RKO (cell line): Measurements from ENCODE around the gene TXNDC5.

Source experiments
- DNase-seq: peaks from one replicate; pipeline ENCODE4 v3.0.0-alpha.2; 2016; ENCODE audit warnings: low spot score

The TXNDC5 gene

DNA sequence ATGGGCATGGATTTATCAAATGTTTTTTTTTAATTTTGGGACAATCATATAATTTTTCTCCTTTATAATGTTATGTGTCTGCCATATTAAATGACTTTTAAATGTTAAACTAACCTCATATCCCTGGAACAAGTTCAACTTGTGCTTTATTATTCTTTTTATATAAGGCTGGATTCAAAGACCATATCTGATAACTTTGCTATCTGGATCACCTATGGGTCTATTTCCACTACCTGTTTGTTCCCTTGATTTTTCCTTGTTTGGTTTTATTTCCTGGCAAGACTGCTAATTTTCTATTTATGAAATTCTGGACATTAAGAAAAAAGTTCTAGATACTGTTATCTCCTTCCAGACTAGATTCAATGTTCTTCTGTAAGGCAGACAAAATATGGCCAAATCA, 58.8 kb downstream of the TXNDC5 start:
- no peak for DNase-seq

DNA sequence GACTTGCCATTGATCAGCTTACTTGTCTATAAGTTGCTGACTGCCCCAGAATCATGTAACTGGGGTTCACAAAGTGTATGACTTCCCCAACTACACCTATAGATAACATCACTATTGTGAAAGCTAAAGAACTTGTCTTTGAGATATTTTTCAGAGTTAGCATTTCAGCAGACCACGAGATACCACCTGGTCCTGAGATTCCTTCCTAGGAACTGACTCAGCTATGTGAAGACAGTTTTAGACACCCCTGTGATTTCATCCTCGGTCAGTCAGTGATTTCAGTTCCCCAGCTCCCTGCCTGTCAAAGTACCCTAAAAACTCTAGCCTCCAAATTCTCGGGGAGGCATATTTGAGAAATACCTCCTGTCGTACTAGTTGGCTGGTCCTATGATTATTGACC, 62.4 kb downstream of the TXNDC5 start:
- no peak for DNase-seq

DNA sequence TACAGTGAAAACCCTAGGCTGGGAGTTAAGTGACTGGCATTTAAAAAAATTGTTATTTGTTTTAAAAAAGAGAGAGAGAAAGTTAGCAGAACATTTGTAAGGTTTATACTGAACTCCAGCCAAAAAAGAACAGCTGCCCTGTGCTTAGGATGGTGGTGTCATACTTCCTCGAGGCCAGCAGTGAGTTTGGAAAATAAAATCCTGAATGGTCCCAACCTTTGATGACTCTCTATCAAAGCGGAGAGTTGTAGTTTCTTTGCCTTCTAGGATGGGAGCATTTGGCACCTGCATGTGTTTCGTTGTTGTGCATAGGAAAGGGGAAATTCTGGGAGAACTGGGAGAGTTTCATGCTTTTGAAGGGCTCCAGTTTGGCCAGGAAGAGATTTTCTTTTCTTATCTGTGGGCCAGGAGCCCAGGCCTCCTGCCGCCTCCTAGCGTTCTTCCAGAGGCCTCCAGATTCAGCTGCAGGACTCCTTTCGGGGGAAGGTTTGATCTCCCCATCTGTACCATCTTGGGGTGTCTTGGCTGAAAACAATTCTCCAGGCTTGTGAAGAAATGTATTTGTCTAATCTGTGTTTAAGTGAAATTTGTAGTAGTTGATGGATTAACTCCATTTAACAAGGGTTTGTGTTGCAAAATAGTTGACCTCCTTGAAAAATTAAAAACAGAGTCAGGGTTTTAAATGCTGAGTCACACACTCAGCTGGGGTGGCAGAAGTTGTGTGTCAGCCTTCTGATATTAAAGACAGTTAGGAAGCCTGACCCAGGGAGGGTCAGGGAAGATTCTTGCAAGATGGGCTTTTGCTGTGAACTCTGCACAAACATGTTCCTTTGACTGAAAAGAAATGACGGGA, 63.4 kb downstream of the TXNDC5 start:
- DNase-seq, result no peak

DNA sequence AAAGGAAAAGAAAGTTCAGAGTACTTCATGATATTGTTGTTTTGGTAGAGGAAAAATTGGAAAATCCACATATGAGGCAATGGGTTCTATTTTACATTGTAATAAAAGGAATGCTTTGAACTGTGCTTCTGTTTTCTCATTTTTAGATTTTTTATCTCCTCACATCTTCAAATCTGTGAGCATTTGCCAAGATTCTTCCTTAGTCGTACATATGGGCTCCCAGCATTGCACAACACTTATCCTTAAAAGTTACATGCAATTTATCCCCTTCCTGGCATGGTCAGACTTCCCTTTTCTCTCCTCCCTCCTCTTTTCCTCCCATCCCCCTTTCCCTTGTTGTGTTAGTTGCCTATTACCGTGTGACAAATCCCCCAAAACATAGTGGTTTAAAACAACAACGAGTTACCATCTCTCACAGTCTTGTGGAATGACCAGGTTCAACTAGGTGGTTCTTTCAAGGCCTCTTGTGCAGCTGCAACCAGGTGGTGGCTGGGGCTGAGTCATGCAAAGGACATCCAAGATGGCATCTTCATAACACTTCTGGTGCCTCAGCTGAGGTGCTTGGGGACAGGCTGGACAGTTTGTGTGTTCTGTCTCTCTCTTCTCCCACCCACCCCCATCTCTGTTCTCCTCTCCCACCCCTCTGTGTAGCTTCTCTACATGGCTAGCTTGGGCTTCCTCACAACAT, 68.7 kb downstream of the TXNDC5 start:
- no peak for DNase-seq

- no peak for DNase-seq
Observed at GRCh38 chr6:7836371-7837026, 74.1 kb downstream of the TXNDC5 start.

- no peak for DNase-seq
Observed at GRCh38 chr6:7833751-7834070, 76.9 kb downstream of the TXNDC5 start.

- DNase-seq, result no peak
Observed at GRCh38 chr6:7832904-7833750, 77.5 kb downstream of the TXNDC5 start.
